Neuronal stem cell (in vitro differentiated cells): ENCODE results near the gene CDH23.

Experiments
- DNase-seq: peaks from one replicate; pipeline ENCODE4 v3.0.0-alpha.2; 2013; ENCODE audit warnings: low spot score
- H2AFZ ChIP-seq: one replicate; pipeline ENCODE4 v1.6.1; 2013; ENCODE audit warnings: mild to moderate bottlenecking, low read length, inconsistent platforms
- H2AK5ac ChIP-seq: 2 replicates; pipeline ENCODE4 v1.6.1; 2013; ENCODE audit warnings: low read depth, mild to moderate bottlenecking, inconsistent platforms, low read length, moderate library complexity, mixed read lengths
- H2BK120ac ChIP-seq: 2 replicates; pipeline ENCODE4 v1.6.1; 2013; ENCODE audit warnings: low read depth, mild to moderate bottlenecking, inconsistent platforms, low read length, moderate library complexity, mixed read lengths
- H2BK12ac ChIP-seq: one replicate; pipeline ENCODE4 v1.6.1; 2013; ENCODE audit warnings: low read length, inconsistent platforms
- H2BK15ac ChIP-seq: 2 replicates; pipeline ENCODE4 v1.6.1; 2013; ENCODE audit warnings: mild to moderate bottlenecking, low read length, inconsistent platforms, mixed read lengths
- H2BK5ac ChIP-seq: one replicate; pipeline ENCODE4 v1.6.1; 2013; ENCODE audit warnings: inconsistent platforms, mild to moderate bottlenecking, low read length, moderate library complexity
- H3K14ac ChIP-seq: one replicate; pipeline ENCODE4 v1.6.1; 2013; ENCODE audit warnings: low read length, inconsistent platforms
- H3K18ac ChIP-seq: 2 replicates; pipeline ENCODE4 v1.6.1; 2013; ENCODE audit warnings: low read length, inconsistent platforms
- H3K23ac ChIP-seq: 2 replicates; pipeline ENCODE4 v1.6.1; 2013; ENCODE audit warnings: low read depth, mild to moderate bottlenecking, mixed read lengths, low read length, inconsistent platforms; ENCODE audit not compliant: poor library complexity
- H3K27ac ChIP-seq: replicated peaks from 3 replicates; pipeline ENCODE4 v1.5.1; 2013; ENCODE audit warnings: low read length, inconsistent platforms
- H3K27me3 ChIP-seq, 3 experiments: 2 replicates each; pipeline ENCODE4 v1.6.1; 2013; ENCODE audit warnings: low read length in 3 of 3, mild to moderate bottlenecking in 2 of 3, inconsistent platforms in 1 of 3, low read depth in 1 of 3, mixed read lengths in 1 of 3, moderate library complexity in 1 of 3; ENCODE audit not compliant: control insufficient read depth in 3 of 3, insufficient read depth in 3 of 3
- H3K36me3 ChIP-seq, 2 donors: replicated peaks in 1 of 2; 2 replicates each; pipeline ENCODE4 v1.6.1; 2013; ENCODE audit warnings: low read length in 2 of 2; ENCODE audit not compliant: control insufficient read depth in 2 of 2, insufficient read depth in 2 of 2
- H3K4ac ChIP-seq: 2 replicates; pipeline ENCODE4 v1.6.1; 2013; ENCODE audit warnings: inconsistent platforms, mild to moderate bottlenecking, low read length, moderate library complexity
- H3K4me1 ChIP-seq, 2 donors: 1 replicate in 1 of 2; 2 replicates in 1 of 2; pipeline ENCODE4 v1.6.1; 2013; ENCODE audit warnings: low read length in 2 of 2, low read depth in 1 of 2; ENCODE audit not compliant: control insufficient read depth in 2 of 2, insufficient read depth in 1 of 2
- H3K4me2 ChIP-seq: one replicate; pipeline ENCODE4 v1.6.1; 2013; ENCODE audit warnings: mild to moderate bottlenecking, low read length, inconsistent platforms; ENCODE audit not compliant: insufficient read depth, poor library complexity, severe bottlenecking
- H3K4me3 ChIP-seq, 2 donors: 2 replicates each; pipeline ENCODE4 v1.5.1; 2013; ENCODE audit warnings: low read length in 2 of 2, mild to moderate bottlenecking in 2 of 2, inconsistent platforms in 1 of 2, moderate library complexity in 1 of 2
- H3K79me1 ChIP-seq: one replicate; pipeline ENCODE4 v1.6.1; 2013; ENCODE audit warnings: low read depth, mild to moderate bottlenecking, inconsistent platforms, low read length, moderate library complexity
- H3K9ac ChIP-seq: one replicate; pipeline ENCODE4 v1.6.1; 2013; ENCODE audit warnings: mild to moderate bottlenecking, low read depth, low read length, inconsistent platforms; ENCODE audit not compliant: poor library complexity
- H3K9me3 ChIP-seq, 2 donors: replicated peaks in 1 of 2; 2 replicates each; pipeline versions ENCODE3 to v1.6.1; 2013; ENCODE audit warnings: low read length in 2 of 2, mild to moderate bottlenecking in 2 of 2, inconsistent platforms in 1 of 2, low read depth in 1 of 2, mixed read lengths in 1 of 2, moderate library complexity in 1 of 2; ENCODE audit not compliant: control insufficient read depth in 2 of 2, insufficient read depth in 1 of 2
- H4K8ac ChIP-seq: one replicate; pipeline ENCODE4 v1.6.1; 2013; ENCODE audit warnings: low read depth, mild to moderate bottlenecking, inconsistent platforms, low read length, moderate library complexity
- H4K91ac ChIP-seq: one replicate; pipeline ENCODE4 v1.6.1; 2013; ENCODE audit warnings: low read length, low read depth, mild to moderate bottlenecking, inconsistent platforms; ENCODE audit not compliant: poor library complexity
- WGBS, 2 donors: extraction: QIAGEN DNeasy Blood & Tissue Kit; methylation state at CpG; one replicate each; pipeline ENCODE4 v1.1.7; 2013; ENCODE audit warnings: missing lambda C conversion rate in 2 of 2, mixed read lengths in 1 of 2; ENCODE audit not compliant: insufficient read length in 2 of 2, insufficient replicate concordance in 1 of 2; ENCODE audit errors: extremely low coverage in 2 of 2; 5-methylcytosine and 5-hydroxymethylcytosine counted together

CDH23 gene

GRCh38 chr10:71547876-71548846 is 151.4 kb downstream of the CDH23 start:
- no peak overlapping the region for H3K27ac ChIP-seq
- peaks cover 5 to 13% of the 10 kb centered on the region in 2 donors for H3K4me1 ChIP-seq
- H3K79me1 ChIP-seq, result no peaks in the 10 kb centered on the region
- H3K36me3 ChIP-seq, result no peaks in the 10 kb centered on the region
- peak overlapping the region; percentile 20 for H2AK5ac ChIP-seq
- H2BK12ac ChIP-seq, result no peak overlapping the region
- no peak overlapping the region for H3K4ac ChIP-seq
- peaks cover 0 to 13% (median 0%) of the 10 kb centered on the region in 3 experiments for H3K27me3 ChIP-seq
- no CpG with 5 or more reads among the region's 20 CpGs for WGBS, 2 donors
- H2AFZ ChIP-seq, result peak overlapping the region; percentile 83
- peak overlapping the region; percentile 13 for H3K23ac ChIP-seq
- peak overlapping the region; percentile 81 for H2BK15ac ChIP-seq
- no peak overlapping the region for H2BK120ac ChIP-seq
- H3K14ac ChIP-seq, result no peak overlapping the region
- H3K4me3 ChIP-seq, result no peak overlapping the region
- no peak overlapping the region for H4K8ac ChIP-seq
- no peak for DNase-seq
- H2BK5ac ChIP-seq, result no peak overlapping the region
- no peak overlapping the region for H3K4me2 ChIP-seq
- H3K18ac ChIP-seq, result peak overlapping the region; percentile 58
- H3K9me3 ChIP-seq, result no peaks in the 10 kb centered on the region
- no peak overlapping the region for H3K9ac ChIP-seq
- no peak overlapping the region for H4K91ac ChIP-seq

GRCh38 chr10:71549766-71550533 is 153.2 kb downstream of the CDH23 start:
- H2BK5ac ChIP-seq, result no peak overlapping the region

GRCh38 chr10:71550628-71551027 is 153.9 kb downstream of the CDH23 start:
- peaks cover 5 to 6% of the 10 kb centered on the region in 2 donors for H3K4me1 ChIP-seq
- no peak for DNase-seq
- no peak overlapping the region for H2AK5ac ChIP-seq
- no peak overlapping the region for H2BK5ac ChIP-seq
- no peak overlapping the region for H3K23ac ChIP-seq
- no peak overlapping the region for H4K91ac ChIP-seq
- no peak overlapping the region for H2BK12ac ChIP-seq
- WGBS, 2 donors, result no CpG with 5 or more reads among the region's 7 CpGs
- no peak overlapping the region for H3K9ac ChIP-seq
- no peak overlapping the region for H3K4me3 ChIP-seq
- no peak overlapping the region for H2BK15ac ChIP-seq
- H3K14ac ChIP-seq, result no peak overlapping the region
- H3K27ac ChIP-seq, result no peak overlapping the region
- no peaks in the 10 kb centered on the region for H3K9me3 ChIP-seq
- H3K4ac ChIP-seq, result no peak overlapping the region
- H2BK120ac ChIP-seq, result no peak overlapping the region
- H2AFZ ChIP-seq, result no peak overlapping the region
- peaks cover 0 to 5% (median 0%) of the 10 kb centered on the region in 3 experiments for H3K27me3 ChIP-seq
- no peak overlapping the region for H3K18ac ChIP-seq
- no peak overlapping the region for H4K8ac ChIP-seq
- no peaks in the 10 kb centered on the region for H3K36me3 ChIP-seq
- H3K79me1 ChIP-seq, result no peaks in the 10 kb centered on the region
- no peak overlapping the region for H3K4me2 ChIP-seq

More at GRCh38 chr10:71549766-71550533, 153.2 kb downstream of the CDH23 start:
- Histone ChIP-seq H3K36me3 (no peaks in the 10 kb centered on the region), H3K27me3 (peaks cover 0 to 5% (median 0%) of the 10 kb centered on the region in 3 experiments), H3K14ac (no peak overlapping the region), H2BK12ac (no peak overlapping the region), H3K27ac (no peak overlapping the region), H2AK5ac (no peak overlapping the region), H3K23ac (no peak overlapping the region), H4K91ac (no peak overlapping the region), H4K8ac (no peak overlapping the region), H3K9me3 (no peaks in the 10 kb centered on the region), H3K79me1 (no peaks in the 10 kb centered on the region), H2BK15ac (no peak overlapping the region), H3K18ac (no peak overlapping the region), H3K4me3 (no peak overlapping the region), H3K4ac (no peak overlapping the region), H3K4me1 (peaks cover 5 to 7% of the 10 kb centered on the region in 2 donors), H3K9ac (no peak overlapping the region), H3K4me2 (no peak overlapping the region), H2AFZ (no peak overlapping the region), H2BK120ac (no peak overlapping the region)
- DNase-seq, result no peak
- no CpG with 5 or more reads among the region's 11 CpGs for WGBS, 2 donors

- no peak overlapping the region for H2AFZ ChIP-seq
- H3K14ac ChIP-seq, result no peak overlapping the region
- H3K18ac ChIP-seq, result no peak overlapping the region
- H3K79me1 ChIP-seq, result no peaks in the 10 kb centered on the region
- H3K9me3 ChIP-seq, result no peaks in the 10 kb centered on the region
- H2BK5ac ChIP-seq, result no peak overlapping the region
- no peak overlapping the region for H3K4me3 ChIP-seq
- no peak overlapping the region for H4K8ac ChIP-seq
- no peak overlapping the region for H2AK5ac ChIP-seq
- peaks cover 5 to 6% of the 10 kb centered on the region in 2 donors for H3K4me1 ChIP-seq
- H2BK12ac ChIP-seq, result no peak overlapping the region
- H3K4me2 ChIP-seq, result no peak overlapping the region
- H3K36me3 ChIP-seq, result no peaks in the 10 kb centered on the region
- no peak overlapping the region for H3K4ac ChIP-seq
- peaks cover 0 to 5% (median 0%) of the 10 kb centered on the region in 3 experiments for H3K27me3 ChIP-seq
- no peak overlapping the region for H3K23ac ChIP-seq
- no CpG with 5 or more reads among the region's 3 CpGs for WGBS, 2 donors
- H2BK15ac ChIP-seq, result no peak overlapping the region
- no peak overlapping the region for H4K91ac ChIP-seq
- no peak overlapping the region for H3K27ac ChIP-seq
- H3K9ac ChIP-seq, result no peak overlapping the region
- H2BK120ac ChIP-seq, result no peak overlapping the region
- no peak for DNase-seq
These were observed 155.2 kb downstream of the CDH23 start for GRCh38 chr10:71551970-71552369.
